ENCODE results near the gene LRRC8B. TPM values are rescaled to one million over a fixed set of nuclear protein-coding genes. Genes with fewer than 3 reads are reported as not detected.
A peak's percentile ranks its signal among the peaks of the same experiment; 100 is the strongest.
"Not testable (repeated sequence)": the region's sequence is repeated elsewhere in the genome, so short reads cannot be mapped to it uniquely, and the experiment has no call there.

Gene LRRC8B
- total RNA-seq, 1 donor from 2014 or later: 2.3 TPM

- Mint-ChIP-seq H3K4me3 (ENCODE audit: unreplicated experiment) (no peak overlapping the region), H3K4me1 (ENCODE audit: unreplicated experiment) (peaks cover 3% of the 10 kb centered on the region)
Observed at GRCh38 chr1:89627596-89627962, 103.0 kb downstream of the LRRC8B start.

GRCh38 chr1:89629146-89629545 is 104.5 kb downstream of the LRRC8B start:
- Mint-ChIP-seq H3K27ac (ENCODE audit: unreplicated experiment) (no peak overlapping the region), H3K9me3 (ENCODE audit: unreplicated experiment) (no peaks in the 10 kb centered on the region), H3K4me3 (ENCODE audit: unreplicated experiment) (no peak overlapping the region), H3K36me3 (ENCODE audit: unreplicated experiment) (no peaks in the 10 kb centered on the region), H3K27me3 (ENCODE audit: unreplicated experiment) (no peaks in the 10 kb centered on the region), H3K4me1 (ENCODE audit: unreplicated experiment) (peaks cover 6% of the 10 kb centered on the region)
- TF ChIP-seq CTCF (IDR thresholded peaks at IDR 0.05): no peak
- DNase-seq (ENCODE audit: extremely low spot score, unreplicated experiment): no peak

More at GRCh38 chr1:89627596-89627962, 103.0 kb downstream of the LRRC8B start:
- DNase-seq (ENCODE audit: extremely low spot score, unreplicated experiment): no peak
- Mint-ChIP-seq H3K27me3 (ENCODE audit: unreplicated experiment) (no peaks in the 10 kb centered on the region), H3K27ac (ENCODE audit: unreplicated experiment) (no peak overlapping the region), H3K36me3 (ENCODE audit: unreplicated experiment) (no peaks in the 10 kb centered on the region), H3K9me3 (ENCODE audit: unreplicated experiment) (no peaks in the 10 kb centered on the region)
- no peak for TF ChIP-seq CTCF (IDR thresholded peaks at IDR 0.05)

- H3K4me3 Mint-ChIP-seq (ENCODE audit: unreplicated experiment); DNase-seq (ENCODE audit: extremely low spot score, unreplicated experiment); H3K4me1 Mint-ChIP-seq (ENCODE audit: unreplicated experiment); H3K36me3 Mint-ChIP-seq (ENCODE audit: unreplicated experiment); H3K27ac Mint-ChIP-seq (ENCODE audit: unreplicated experiment); H3K9me3 Mint-ChIP-seq (ENCODE audit: unreplicated experiment); H3K27me3 Mint-ChIP-seq (ENCODE audit: unreplicated experiment): not testable (repeated sequence)
Observed at GRCh38 chr1:89629600-89629999, 105.0 kb downstream of the LRRC8B start.

GRCh38 chr1:89630048-89630447 is 105.4 kb downstream of the LRRC8B start:
- no peak for DNase-seq (ENCODE audit: extremely low spot score, unreplicated experiment)
- Mint-ChIP-seq H3K9me3 (ENCODE audit: unreplicated experiment) (no peaks in the 10 kb centered on the region), H3K27me3 (ENCODE audit: unreplicated experiment) (no peaks in the 10 kb centered on the region), H3K36me3 (ENCODE audit: unreplicated experiment) (no peaks in the 10 kb centered on the region), H3K4me3 (ENCODE audit: unreplicated experiment) (no peak overlapping the region), H3K4me1 (ENCODE audit: unreplicated experiment) (peaks cover 10% of the 10 kb centered on the region), H3K27ac (ENCODE audit: unreplicated experiment) (no peak overlapping the region)
- TF ChIP-seq CTCF (IDR thresholded peaks at IDR 0.05): no peak

- Mint-ChIP-seq H3K27me3 (ENCODE audit: unreplicated experiment) (no peaks in the 10 kb centered on the region), H3K9me3 (ENCODE audit: unreplicated experiment) (no peaks in the 10 kb centered on the region), H3K36me3 (ENCODE audit: unreplicated experiment) (no peaks in the 10 kb centered on the region), H3K4me1 (ENCODE audit: unreplicated experiment) (peaks cover 15% of the 10 kb centered on the region), H3K4me3 (ENCODE audit: unreplicated experiment) (peak overlapping the region; percentile 84), H3K27ac (ENCODE audit: unreplicated experiment) (peak overlapping the region; percentile 77)
- DNase-seq (ENCODE audit: extremely low spot score, unreplicated experiment): no peak
- TF ChIP-seq CTCF (IDR thresholded peaks at IDR 0.05): no peak
Observed at GRCh38 chr1:89631816-89632656, 107.4 kb downstream of the LRRC8B start.
